PC-3 (cell line): ENCODE measurements around the gene SBNO2.

Experiments used
- CTCF ChIP-seq: fragments of 300-600 bp; sonication (generic); conservative IDR thresholded peaks from 2 replicates; pipeline ENCODE4 v1.5.1; 2017; ENCODE audit warnings: antibody characterized with exemption, low read depth, mild to moderate bottlenecking, low read length
- EZH2 ChIP-seq: fragments of 300-600 bp; sonication (generic); IDR thresholded peaks from one replicate; pipeline ENCODE4 v1.6.1; 2017; ENCODE audit warnings: antibody characterized with exemption, mild to moderate bottlenecking, low read length; ENCODE audit not compliant: unreplicated experiment

DNA sequence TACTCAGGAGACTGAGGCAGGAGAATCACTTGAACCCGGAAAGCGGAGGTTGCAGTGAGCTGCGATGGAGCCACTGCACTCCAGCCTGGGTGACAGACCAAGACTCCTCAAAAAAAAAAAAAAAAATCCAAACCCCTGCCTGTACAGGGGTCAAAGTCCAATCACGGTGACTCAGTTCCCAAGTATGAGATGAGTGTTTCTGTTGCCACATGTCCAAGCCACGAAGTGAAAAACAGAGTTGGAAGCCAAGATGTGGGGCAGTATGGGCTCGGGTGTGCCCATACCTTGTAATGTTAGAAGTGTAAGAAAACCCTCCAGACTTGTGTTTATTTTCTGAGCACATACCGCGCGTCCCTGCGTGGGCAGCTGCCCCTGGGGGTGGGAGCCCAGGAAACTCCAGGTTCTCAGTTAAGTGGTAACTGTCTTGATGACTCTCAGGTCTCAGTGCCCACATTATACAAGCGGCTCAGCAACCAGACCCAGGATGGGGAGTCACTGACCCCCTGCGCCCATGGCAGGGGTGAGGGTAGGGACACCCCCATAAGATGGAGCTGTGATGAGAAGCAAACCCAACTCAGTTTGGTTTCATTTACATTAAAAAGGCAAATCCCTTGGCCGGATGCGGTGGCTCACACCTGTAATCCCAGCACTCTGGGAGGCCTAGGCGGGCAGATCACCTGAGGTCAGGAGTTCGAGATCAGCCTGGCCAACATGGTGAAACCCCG, 71.5 kb downstream of the SBNO2 start:
- no peak for TF ChIP-seq CTCF
- no peak for TF ChIP-seq EZH2
